Endothelial cell (in vitro differentiated cells): ENCODE data around the gene GLOD4. TPM values are rescaled to one million over a fixed set of nuclear protein-coding genes. Genes with fewer than 3 reads are reported as not detected.

ENCODE experiments used
- DNase-seq: peaks from one replicate; pipeline ENCODE4 v3.0.0; 2021; ENCODE audit warnings: low spot score
- H3K27ac Mint-ChIP-seq: one replicate; pipeline ENCODE4 v1.8.0; 2021; ENCODE audit warnings: mixed read lengths, inconsistent platforms; ENCODE audit not compliant: unreplicated experiment
- H3K27me3 Mint-ChIP-seq: one replicate; pipeline ENCODE4 v1.8.0; 2021; ENCODE audit warnings: mild to moderate bottlenecking, moderate library complexity, mixed read lengths, inconsistent platforms; ENCODE audit not compliant: unreplicated experiment
- H3K36me3 Mint-ChIP-seq: one replicate; pipeline ENCODE4 v1.8.0; 2021; ENCODE audit warnings: mild to moderate bottlenecking, low read depth, mixed read lengths, inconsistent platforms; ENCODE audit not compliant: unreplicated experiment
- H3K4me1 Mint-ChIP-seq: one replicate; pipeline ENCODE4 v1.8.0; 2021; ENCODE audit warnings: mild to moderate bottlenecking, mixed read lengths, inconsistent platforms; ENCODE audit not compliant: unreplicated experiment
- H3K4me3 Mint-ChIP-seq: one replicate; pipeline ENCODE4 v1.8.0; 2021; ENCODE audit warnings: mild to moderate bottlenecking, mixed read lengths, inconsistent platforms; ENCODE audit not compliant: unreplicated experiment
- H3K9me3 Mint-ChIP-seq: one replicate; pipeline ENCODE4 v1.8.0; 2021; ENCODE audit warnings: mixed read lengths, inconsistent platforms; ENCODE audit not compliant: unreplicated experiment
- total RNA-seq: library from RNA; stranded (reverse); fragmentation: NEBNext Ultra II Directional; extraction: Animal tissue kit (Norgen Biotek cat#: 25700); gene quantifications from one replicate; pipeline ENCODE4 v1.2.1, GENCODE V29; 2021; ENCODE audit not compliant: unreplicated experiment
- TF ChIP-seq, protein P1 (sequence below): fragments of 200-600 bp; sonication (generic); IDR thresholded peaks from one replicate; pipeline ENCODE4 v1.5.0; 2021; ENCODE audit warnings: antibody characterized with exemption; ENCODE audit not compliant: unreplicated experiment

Gene GLOD4
- total RNA-seq, 1 donor from 2014 or later, result 93.9 TPM

DNA sequence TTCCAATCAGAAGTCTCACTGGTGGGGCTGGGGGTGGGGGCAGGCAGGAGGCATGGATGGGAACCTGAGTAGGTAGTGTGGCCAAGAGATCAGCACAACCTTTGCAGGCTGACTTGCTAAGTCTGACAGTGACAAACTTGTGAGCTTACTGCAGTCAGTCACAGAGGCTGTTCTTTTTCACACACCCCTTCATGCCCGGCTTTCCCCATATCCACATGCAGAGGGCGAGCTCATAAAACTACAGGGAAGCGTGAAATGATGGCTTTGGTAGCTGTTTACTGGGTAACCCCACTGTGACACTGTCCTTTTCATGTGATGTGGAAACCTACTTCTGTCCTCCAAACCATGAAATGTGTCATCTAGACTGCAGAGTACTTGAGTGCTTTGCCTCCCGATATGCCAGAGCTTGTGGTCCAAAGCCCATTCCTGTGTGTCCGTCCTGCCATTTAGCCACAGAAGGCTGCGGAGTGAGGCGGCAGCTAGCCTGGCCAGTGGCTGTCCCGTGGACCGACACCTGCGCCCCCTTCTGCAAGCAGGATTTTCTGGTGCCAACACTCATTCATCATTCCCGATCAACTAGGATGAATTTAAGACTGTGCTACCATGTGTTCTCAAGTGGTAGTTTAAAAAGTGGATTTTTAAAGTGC lies 39.8 kb downstream of the GLOD4 start:
- DNase-seq, result no peak
- TF ChIP-seq, protein P1, sequence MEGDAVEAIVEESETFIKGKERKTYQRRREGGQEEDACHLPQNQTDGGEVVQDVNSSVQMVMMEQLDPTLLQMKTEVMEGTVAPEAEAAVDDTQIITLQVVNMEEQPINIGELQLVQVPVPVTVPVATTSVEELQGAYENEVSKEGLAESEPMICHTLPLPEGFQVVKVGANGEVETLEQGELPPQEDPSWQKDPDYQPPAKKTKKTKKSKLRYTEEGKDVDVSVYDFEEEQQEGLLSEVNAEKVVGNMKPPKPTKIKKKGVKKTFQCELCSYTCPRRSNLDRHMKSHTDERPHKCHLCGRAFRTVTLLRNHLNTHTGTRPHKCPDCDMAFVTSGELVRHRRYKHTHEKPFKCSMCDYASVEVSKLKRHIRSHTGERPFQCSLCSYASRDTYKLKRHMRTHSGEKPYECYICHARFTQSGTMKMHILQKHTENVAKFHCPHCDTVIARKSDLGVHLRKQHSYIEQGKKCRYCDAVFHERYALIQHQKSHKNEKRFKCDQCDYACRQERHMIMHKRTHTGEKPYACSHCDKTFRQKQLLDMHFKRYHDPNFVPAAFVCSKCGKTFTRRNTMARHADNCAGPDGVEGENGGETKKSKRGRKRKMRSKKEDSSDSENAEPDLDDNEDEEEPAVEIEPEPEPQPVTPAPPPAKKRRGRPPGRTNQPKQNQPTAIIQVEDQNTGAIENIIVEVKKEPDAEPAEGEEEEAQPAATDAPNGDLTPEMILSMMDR, result no peak
- H3K36me3 Mint-ChIP-seq, result peaks cover 49% of the 10 kb centered on the region
- H3K27me3 Mint-ChIP-seq, result peaks cover 6% of the 10 kb centered on the region
- H3K9me3 Mint-ChIP-seq, result no peaks in the 10 kb centered on the region
- H3K4me3 Mint-ChIP-seq, result peak overlapping the region; percentile 37
- no peak overlapping the region for H3K27ac Mint-ChIP-seq
- H3K4me1 Mint-ChIP-seq, result no peaks in the 10 kb centered on the region

- Mint-ChIP-seq H3K36me3 (peaks cover 37% of the 10 kb centered on the region), H3K27ac (no peak overlapping the region), H3K27me3 (peaks cover 2% of the 10 kb centered on the region), H3K4me3 (no peak overlapping the region), H3K4me1 (no peaks in the 10 kb centered on the region), H3K9me3 (no peaks in the 10 kb centered on the region)
- no peak for DNase-seq
- TF ChIP-seq, protein P1, result no peak
Measured at GRCh38 chr17:740240-741017, 41.7 kb downstream of the GLOD4 start.

DNA sequence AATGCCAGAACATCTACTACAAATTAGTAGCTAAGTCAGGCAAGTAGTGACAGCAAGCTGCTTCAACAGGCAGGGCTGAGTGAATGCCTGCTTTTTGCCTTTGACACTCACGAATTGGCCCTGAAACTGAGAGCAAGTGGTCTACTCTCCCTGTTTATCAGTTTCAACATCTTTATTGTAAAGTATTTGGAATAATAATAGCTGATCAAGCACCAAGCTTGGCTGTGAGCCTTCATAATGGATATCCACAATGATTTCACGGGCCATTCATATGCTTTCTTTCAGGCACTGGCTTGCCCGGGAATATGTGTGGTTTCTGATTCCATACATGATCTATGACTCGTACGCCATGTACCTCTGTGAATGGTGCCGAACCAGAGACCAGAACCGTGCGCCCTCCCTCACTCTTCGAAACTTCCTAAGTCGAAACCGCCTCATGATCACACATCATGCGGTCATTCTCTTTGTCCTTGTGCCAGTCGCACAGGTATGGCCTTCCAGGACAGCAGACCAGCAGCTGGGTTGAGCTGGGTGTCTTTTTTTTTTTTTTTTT lies 44.4 kb downstream of the GLOD4 start:
- H3K27me3 Mint-ChIP-seq, result peaks cover 5% of the 10 kb centered on the region
- TF ChIP-seq, protein P1, result no peak
- no peak overlapping the region for H3K27ac Mint-ChIP-seq
- no peak overlapping the region for H3K4me3 Mint-ChIP-seq
- DNase-seq, result no peak
- peaks cover 23% of the 10 kb centered on the region for H3K36me3 Mint-ChIP-seq
- no peaks in the 10 kb centered on the region for H3K9me3 Mint-ChIP-seq
- peaks cover 12% of the 10 kb centered on the region for H3K4me1 Mint-ChIP-seq

- Mint-ChIP-seq H3K27me3 (peaks cover 5% of the 10 kb centered on the region), H3K4me1 (peaks cover 15% of the 10 kb centered on the region), H3K36me3 (peaks cover 9% of the 10 kb centered on the region), H3K4me3 (peak overlapping the region; percentile 90), H3K27ac (peak overlapping the region; percentile 68), H3K9me3 (no peaks in the 10 kb centered on the region)
- TF ChIP-seq, protein P1, result no peak
- no peak for DNase-seq
Measured at GRCh38 chr17:733743-734142, 48.3 kb downstream of the GLOD4 start.
